ENCODE measurements around the gene EFNB3.

DNA sequence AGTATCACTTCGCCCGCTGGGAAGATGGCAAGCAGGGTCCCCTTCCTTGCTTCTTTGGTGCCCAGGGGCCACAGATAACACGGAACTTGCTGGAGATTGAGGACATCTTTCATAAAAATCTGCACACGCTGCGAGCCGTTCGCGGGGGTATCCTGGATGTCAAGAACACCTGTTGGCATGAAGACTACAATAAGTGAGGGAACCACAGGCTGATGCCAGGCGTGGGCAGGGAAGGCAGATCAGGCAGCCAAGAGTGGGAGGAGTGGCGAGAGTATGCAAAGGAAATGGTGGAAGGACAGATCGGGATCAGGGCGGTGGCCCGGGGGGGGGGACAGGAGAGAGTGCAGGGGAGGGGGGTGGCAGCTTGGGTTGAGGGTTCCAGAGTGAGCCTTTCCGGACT lies 34.7 kb downstream of the EFNB3 start:
- TF ChIP-seq, protein P1, sequence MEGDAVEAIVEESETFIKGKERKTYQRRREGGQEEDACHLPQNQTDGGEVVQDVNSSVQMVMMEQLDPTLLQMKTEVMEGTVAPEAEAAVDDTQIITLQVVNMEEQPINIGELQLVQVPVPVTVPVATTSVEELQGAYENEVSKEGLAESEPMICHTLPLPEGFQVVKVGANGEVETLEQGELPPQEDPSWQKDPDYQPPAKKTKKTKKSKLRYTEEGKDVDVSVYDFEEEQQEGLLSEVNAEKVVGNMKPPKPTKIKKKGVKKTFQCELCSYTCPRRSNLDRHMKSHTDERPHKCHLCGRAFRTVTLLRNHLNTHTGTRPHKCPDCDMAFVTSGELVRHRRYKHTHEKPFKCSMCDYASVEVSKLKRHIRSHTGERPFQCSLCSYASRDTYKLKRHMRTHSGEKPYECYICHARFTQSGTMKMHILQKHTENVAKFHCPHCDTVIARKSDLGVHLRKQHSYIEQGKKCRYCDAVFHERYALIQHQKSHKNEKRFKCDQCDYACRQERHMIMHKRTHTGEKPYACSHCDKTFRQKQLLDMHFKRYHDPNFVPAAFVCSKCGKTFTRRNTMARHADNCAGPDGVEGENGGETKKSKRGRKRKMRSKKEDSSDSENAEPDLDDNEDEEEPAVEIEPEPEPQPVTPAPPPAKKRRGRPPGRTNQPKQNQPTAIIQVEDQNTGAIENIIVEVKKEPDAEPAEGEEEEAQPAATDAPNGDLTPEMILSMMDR (conservative IDR thresholded peaks at IDR 0.05; ENCODE audit: low read length) = no peak
- no peak for TF ChIP-seq EZH2phosphoT487 (IDR thresholded peaks at IDR 0.05; ENCODE audit: borderline replicate concordance, low read depth, low read length)

Measured in OCI-LY7 (cell line).